Right atrium auricular region (tissue), 2 donors: ENCODE data around the gene DNAJB1. TPM values are rescaled to one million over a fixed set of nuclear protein-coding genes. Genes with fewer than 3 reads are reported as not detected.

ENCODE experiments used
- DNase-seq: peaks from one replicate; pipeline ENCODE4 v3.0.0-alpha.2; 2019; ENCODE audit warnings: low spot score
- H3K27ac ChIP-seq, 2 donors: fragments of 200-600 bp; sonication (generic); 1 replicate in 1 of 2; 2 replicates in 1 of 2; pipeline ENCODE4 v1.5.1; 2016 to 2019
- H3K27me3 ChIP-seq, 2 donors: fragments of 200-600 bp; sonication (generic); one replicate each; pipeline versions ENCODE4 v1.5.1 to v1.6.0; 2017 to 2019
- H3K36me3 ChIP-seq: fragments of 200-600 bp; sonication (generic); one replicate; pipeline ENCODE4 v1.5.1; 2016
- H3K4me1 ChIP-seq, 2 donors: fragments of 200-600 bp; sonication (generic); one replicate each; pipeline versions ENCODE4 v1.5.1 to v1.6.0; 2017 to 2019
- H3K4me3 ChIP-seq, 2 donors: fragments of 200-600 bp; sonication (generic); 1 replicate in 1 of 2; 2 replicates in 1 of 2; pipeline ENCODE4 v1.5.1; 2017 to 2019; ENCODE audit warnings: mild to moderate bottlenecking in 1 of 2, moderate library complexity in 1 of 2
- H3K9me3 ChIP-seq, 2 donors: fragments of 200-600 bp; sonication (generic); one replicate each; pipeline ENCODE4 v1.5.1; 2019
- total RNA-seq, 2 donors: library from RNA; depleted of rRNA; stranded (reverse); fragments of >200 nt; gene quantifications; one replicate each; pipeline ENCODE4 v1.1.0, GENCODE V29; 2016
- TF ChIP-seq, protein P1 (sequence below), 2 donors: fragments of 200-600 bp; sonication (generic); IDR thresholded peaks; one replicate each; pipeline ENCODE4 v1.5.1; 2019; ENCODE audit warnings: antibody characterized with exemption in 2 of 2

The DNAJB1 gene
- total RNA-seq, 2 donors from 2014 or later, result 36.5 to 52.9 TPM

DNA sequence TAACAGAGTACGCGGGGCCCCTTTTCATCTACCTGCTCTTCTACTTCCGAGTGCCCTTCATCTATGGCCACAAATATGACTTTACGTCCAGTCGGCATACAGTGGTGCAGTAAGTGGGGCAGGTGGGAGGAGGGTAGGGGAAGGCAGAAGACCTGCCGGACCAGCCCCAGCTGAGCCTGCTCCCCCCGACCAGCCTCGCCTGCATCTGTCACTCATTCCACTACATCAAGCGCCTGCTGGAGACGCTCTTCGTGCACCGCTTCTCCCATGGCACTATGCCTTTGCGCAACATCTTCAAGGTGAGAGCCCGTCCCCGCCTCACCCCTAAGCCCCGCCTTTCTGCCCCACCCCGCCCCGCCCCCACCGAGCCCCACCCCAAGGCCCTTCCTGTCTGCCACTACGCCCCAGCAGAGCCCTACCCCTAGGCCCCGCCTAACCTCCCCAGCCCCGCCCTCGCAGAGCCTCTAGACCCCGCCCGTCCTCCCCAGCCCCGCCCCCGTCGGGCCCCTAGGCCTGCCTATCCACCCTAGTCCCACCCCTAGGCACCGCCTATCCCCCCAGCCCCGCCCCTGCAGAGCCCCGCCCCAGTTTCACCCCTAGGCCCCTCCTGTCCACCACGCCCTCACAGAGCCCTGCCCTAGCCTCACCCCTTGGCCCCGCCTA is 45.9 kb upstream of the DNAJB1 start:
- TF ChIP-seq, protein P1, sequence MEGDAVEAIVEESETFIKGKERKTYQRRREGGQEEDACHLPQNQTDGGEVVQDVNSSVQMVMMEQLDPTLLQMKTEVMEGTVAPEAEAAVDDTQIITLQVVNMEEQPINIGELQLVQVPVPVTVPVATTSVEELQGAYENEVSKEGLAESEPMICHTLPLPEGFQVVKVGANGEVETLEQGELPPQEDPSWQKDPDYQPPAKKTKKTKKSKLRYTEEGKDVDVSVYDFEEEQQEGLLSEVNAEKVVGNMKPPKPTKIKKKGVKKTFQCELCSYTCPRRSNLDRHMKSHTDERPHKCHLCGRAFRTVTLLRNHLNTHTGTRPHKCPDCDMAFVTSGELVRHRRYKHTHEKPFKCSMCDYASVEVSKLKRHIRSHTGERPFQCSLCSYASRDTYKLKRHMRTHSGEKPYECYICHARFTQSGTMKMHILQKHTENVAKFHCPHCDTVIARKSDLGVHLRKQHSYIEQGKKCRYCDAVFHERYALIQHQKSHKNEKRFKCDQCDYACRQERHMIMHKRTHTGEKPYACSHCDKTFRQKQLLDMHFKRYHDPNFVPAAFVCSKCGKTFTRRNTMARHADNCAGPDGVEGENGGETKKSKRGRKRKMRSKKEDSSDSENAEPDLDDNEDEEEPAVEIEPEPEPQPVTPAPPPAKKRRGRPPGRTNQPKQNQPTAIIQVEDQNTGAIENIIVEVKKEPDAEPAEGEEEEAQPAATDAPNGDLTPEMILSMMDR (IDR thresholded peaks at IDR 0.05), result no peak
- H3K27ac ChIP-seq, result peak overlapping the region; percentile 16 to 95
- DNase-seq, result no peak
- no peaks in the 10 kb centered on the region for H3K27me3 ChIP-seq
- H3K9me3 ChIP-seq, result no peaks in the 10 kb centered on the region
- peaks cover 14% of the 10 kb centered on the region for H3K36me3 ChIP-seq
- peaks cover 0 to 49% of the 10 kb centered on the region in 2 donors for H3K4me1 ChIP-seq
- H3K4me3 ChIP-seq, result no peak overlapping the region

DNA sequence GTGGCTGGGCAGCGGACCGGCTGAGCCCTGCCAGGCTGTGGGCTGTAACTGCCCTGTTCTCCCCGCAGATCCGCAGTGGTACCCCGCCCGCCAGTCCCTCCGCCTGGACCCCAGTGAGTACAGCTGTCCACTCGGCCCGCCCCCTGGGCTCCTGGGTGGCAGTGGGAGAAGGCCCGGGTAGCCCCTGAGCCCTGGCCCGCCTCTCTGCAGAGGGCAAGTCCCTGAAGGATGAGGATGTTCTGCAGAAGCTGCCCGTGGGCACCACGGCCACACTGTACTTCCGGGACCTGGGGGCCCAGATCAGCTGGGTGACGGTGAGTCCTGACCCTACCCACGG is 45.4 kb upstream of the DNAJB1 start:
- Histone ChIP-seq H3K9me3 (no peaks in the 10 kb centered on the region), H3K27me3 (no peaks in the 10 kb centered on the region), H3K4me3 (no peak overlapping the region), H3K4me1 (peaks cover 0 to 54% of the 10 kb centered on the region in 2 donors), H3K27ac (peak overlapping the region; percentile 91 to 95), H3K36me3 (peaks cover 14% of the 10 kb centered on the region)
- no peak for DNase-seq
- TF ChIP-seq, protein P1 (IDR thresholded peaks at IDR 0.05), result no peak

DNA sequence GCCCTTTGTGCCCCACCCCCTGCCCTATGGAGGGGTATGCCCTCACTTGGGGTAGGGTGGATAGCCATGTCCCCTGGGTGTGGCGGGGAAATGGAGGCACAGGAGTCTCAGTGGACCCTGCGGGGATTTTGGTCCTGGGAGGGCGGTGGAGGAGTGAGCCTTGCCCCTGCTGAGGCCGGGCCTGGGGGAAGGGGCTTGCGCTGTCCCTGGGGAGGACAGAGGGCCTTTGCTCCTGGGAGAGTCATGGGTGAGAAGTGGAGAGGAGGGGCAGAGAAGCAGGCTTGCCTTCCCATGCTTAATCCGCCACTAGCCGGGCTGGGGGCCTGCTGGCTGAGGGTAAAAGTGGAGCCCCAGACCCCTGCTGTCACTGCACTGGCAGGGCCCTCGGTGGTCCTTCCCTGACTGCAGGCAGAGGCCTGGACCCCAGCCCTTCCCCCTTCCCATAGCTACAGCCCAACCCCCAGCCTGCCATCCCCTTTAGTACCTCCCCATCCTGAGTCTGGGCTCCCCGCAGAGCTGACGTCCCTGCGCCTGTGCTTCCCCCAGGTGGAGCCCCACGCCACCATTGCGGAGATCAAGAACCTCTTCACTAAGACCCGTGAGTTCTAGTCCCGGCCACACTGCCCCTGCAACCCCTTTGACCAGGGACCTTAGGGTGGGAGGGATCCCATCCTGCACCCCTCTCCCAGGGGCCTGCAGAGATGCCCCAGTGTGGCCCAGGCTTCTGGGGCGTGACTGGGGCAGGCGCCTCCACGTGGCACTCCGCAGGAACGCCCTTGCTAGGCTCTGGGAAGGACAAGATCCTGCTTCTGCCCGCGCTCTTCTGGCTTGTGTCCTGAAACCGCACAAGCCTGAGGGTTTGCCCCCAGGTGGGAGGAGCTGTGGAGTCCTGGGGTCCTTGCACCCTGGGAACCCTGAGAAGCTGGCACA is 44.7 kb upstream of the DNAJB1 start:
- Histone ChIP-seq H3K4me1 (peaks cover 0 to 58% of the 10 kb centered on the region in 2 donors), H3K27ac (peak overlapping the region; percentile 91 to 95), H3K4me3 (peak overlapping the region in 1 of 2 donors; percentile 20), H3K36me3 (peaks cover 14% of the 10 kb centered on the region), H3K27me3 (no peaks in the 10 kb centered on the region), H3K9me3 (no peaks in the 10 kb centered on the region)
- TF ChIP-seq, protein P1 (IDR thresholded peaks at IDR 0.05), result no peak
- DNase-seq, result no peak

DNA sequence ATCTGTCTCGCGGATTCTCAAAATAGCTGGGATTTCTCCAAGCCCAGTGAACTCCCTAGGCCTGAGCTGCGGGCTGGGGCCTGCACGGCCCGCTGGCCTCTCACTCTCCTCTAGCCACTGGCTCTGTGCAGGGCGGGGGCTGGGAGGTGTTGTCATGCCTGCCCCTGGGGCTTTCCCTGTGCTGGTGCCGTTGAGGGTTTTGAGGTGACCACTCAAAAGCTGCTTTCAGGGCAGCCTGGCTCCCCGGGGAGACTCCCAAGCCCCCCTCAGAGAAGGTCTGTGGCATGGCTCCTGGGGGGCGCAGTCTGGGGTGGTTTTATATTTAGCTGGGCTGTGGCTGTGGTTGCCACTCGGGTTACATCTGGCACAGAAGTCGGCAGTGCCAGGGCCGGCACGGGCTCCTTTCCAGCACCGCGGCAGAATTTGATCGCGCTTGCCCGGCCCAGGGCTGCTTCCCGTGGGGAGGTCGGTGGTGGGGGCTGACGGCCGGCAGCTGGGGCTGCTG is 43.7 kb upstream of the DNAJB1 start:
- no peak for DNase-seq
- H3K27me3 ChIP-seq, result no peaks in the 10 kb centered on the region
- peak overlapping the region; percentile 91 to 95 for H3K27ac ChIP-seq
- H3K4me1 ChIP-seq, result peaks cover 0 to 60% of the 10 kb centered on the region in 2 donors
- TF ChIP-seq, protein P1 (IDR thresholded peaks at IDR 0.05), result no peak
- peak overlapping the region in 1 of 2 donors; percentile 20 for H3K4me3 ChIP-seq
- H3K9me3 ChIP-seq, result no peaks in the 10 kb centered on the region
- peaks cover 14% of the 10 kb centered on the region for H3K36me3 ChIP-seq

DNA sequence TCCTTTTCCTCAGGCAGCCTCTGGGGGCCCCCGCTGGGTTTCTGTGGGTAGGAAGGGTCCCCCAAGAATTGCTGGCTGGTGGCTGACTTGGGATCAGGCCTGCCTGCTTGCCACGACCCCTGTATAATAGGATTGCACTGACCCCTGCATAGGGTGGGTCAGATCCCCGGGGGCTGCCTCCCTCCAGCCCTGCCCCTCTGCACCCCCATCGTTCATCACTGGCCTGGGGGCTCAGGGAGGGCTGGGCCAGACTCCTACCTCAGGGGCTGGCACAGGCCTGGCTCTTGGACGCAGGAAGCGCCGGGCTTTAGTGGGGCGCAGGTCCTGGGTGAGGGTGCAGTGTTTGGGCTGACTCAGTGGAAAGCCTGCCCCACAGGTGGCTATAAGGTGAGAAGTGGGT is 43.1 kb upstream of the DNAJB1 start:
- Histone ChIP-seq H3K4me3 (no peak overlapping the region), H3K27me3 (no peaks in the 10 kb centered on the region), H3K9me3 (no peaks in the 10 kb centered on the region), H3K4me1 (peaks cover 0 to 67% of the 10 kb centered on the region in 2 donors), H3K27ac (peak overlapping the region; percentile 91 to 95), H3K36me3 (peaks cover 13% of the 10 kb centered on the region)
- TF ChIP-seq, protein P1 (IDR thresholded peaks at IDR 0.05), result no peak
- DNase-seq, result no peak
